Tibial nerve (tissue), 3 donors: Measurements from ENCODE around the gene SNX32.

Experiments used
- POLR2A ChIP-seq, 2 donors: fragments of 450-650 bp; IDR thresholded peaks; one replicate each; pipeline ENCODE4 v1.6.1; 2017; ENCODE audit warnings: antibody characterized with exemption in 2 of 2, mild to moderate bottlenecking in 2 of 2, moderate library complexity in 2 of 2
- TF ChIP-seq, protein P1 (sequence below), 5 experiments: fragments of 200-600 bp in 3 of 5; fragments of 450-650 bp in 2 of 5; sonication (generic) in 3 of 5; IDR thresholded peaks; one replicate each; pipeline ENCODE4 v1.5.1; 2016 to 2019; ENCODE audit warnings: antibody characterized with exemption in 5 of 5, mild to moderate bottlenecking in 3 of 5, moderate library complexity in 2 of 5

DNA sequence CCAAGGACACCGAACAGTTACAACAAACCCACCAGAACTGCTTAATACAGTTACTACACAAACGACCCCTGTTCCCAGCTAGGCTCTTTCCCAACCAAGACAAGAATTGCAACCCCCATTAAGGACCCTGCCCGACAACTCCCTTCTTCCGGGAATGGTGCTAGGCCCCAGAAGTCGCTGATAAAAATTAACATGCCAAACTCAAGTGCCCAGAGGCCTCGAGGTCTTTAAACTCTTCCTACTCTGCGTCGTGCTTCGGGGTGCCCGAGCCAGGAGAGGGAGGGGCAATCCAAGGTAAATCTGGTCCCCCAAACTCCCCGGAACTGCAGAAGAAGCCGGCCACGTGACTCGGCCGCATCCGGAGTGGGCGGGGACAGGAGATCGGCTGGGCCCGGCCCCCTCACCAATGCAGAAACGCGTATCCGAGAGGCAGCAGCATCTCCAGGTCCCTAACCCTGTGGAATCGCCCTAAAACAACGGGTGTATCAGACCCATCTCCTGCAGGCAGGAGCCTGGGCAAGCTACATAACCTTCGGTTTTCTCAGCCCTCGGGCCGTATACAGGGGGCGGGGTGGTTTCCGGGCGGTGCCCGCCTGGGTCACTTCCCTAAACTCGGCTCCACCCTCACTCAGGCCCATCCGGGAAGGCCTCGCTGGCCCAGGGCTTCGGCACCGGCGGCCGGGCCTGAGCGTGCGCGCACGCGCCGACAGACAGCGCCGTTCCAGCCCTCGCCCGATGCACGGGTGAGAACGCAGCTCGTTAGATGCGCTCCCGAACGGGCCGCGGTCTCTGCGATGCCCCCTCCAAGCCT, 23.1 kb downstream of the SNX32 start:
- peak in 1 of 2 donors; percentile 60 for TF ChIP-seq POLR2A (IDR thresholded peaks at IDR 0.05)
- TF ChIP-seq, protein P1, sequence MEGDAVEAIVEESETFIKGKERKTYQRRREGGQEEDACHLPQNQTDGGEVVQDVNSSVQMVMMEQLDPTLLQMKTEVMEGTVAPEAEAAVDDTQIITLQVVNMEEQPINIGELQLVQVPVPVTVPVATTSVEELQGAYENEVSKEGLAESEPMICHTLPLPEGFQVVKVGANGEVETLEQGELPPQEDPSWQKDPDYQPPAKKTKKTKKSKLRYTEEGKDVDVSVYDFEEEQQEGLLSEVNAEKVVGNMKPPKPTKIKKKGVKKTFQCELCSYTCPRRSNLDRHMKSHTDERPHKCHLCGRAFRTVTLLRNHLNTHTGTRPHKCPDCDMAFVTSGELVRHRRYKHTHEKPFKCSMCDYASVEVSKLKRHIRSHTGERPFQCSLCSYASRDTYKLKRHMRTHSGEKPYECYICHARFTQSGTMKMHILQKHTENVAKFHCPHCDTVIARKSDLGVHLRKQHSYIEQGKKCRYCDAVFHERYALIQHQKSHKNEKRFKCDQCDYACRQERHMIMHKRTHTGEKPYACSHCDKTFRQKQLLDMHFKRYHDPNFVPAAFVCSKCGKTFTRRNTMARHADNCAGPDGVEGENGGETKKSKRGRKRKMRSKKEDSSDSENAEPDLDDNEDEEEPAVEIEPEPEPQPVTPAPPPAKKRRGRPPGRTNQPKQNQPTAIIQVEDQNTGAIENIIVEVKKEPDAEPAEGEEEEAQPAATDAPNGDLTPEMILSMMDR (IDR thresholded peaks at IDR 0.05), result no peak
